Testis (tissue), 3 donors: ENCODE results near the gene GPR183. TPM values are rescaled to one million over a fixed set of nuclear protein-coding genes. Genes with fewer than 3 reads are reported as not detected.

Experiments
- DNase-seq: peaks from one replicate; pipeline ENCODE4 v3.0.0-alpha.2; 2019
- H3K27ac ChIP-seq, 2 donors: fragments of 200-600 bp; sonication (generic); one replicate each; pipeline ENCODE4 v1.5.1; 2019
- H3K27me3 ChIP-seq: fragments of 200-600 bp; sonication (generic); one replicate; pipeline ENCODE4 v1.5.1; 2019
- H3K36me3 ChIP-seq: fragments of 200-600 bp; sonication (generic); one replicate; pipeline ENCODE4 v1.5.1; 2017; ENCODE audit warnings: low read depth; ENCODE audit errors: missing control alignments
- H3K4me1 ChIP-seq: fragments of 200-600 bp; sonication (generic); one replicate; pipeline ENCODE4 v1.5.1; 2019
- H3K4me3 ChIP-seq, 2 donors: fragments of 200-600 bp; sonication (generic); one replicate each; pipeline ENCODE4 v1.5.1; 2017 to 2019
- H3K9me3 ChIP-seq: fragments of 200-600 bp; sonication (generic); one replicate; pipeline ENCODE4 v1.5.1; 2017
- CTCF ChIP-seq, 3 experiments: fragments of 450-650 bp in 2 of 3; fragments of 200-600 bp in 1 of 3; sonication (generic) in 1 of 3; IDR thresholded peaks; one replicate each; pipeline ENCODE4 v1.5.1; 2016 to 2019; ENCODE audit warnings: antibody characterized with exemption in 3 of 3, mild to moderate bottlenecking in 2 of 3, moderate library complexity in 1 of 3
- POLR2A ChIP-seq: fragments of 450-650 bp; IDR thresholded peaks from one replicate; pipeline ENCODE4 v1.6.1; 2017; ENCODE audit warnings: antibody characterized with exemption, mild to moderate bottlenecking, moderate library complexity
- WGBS, 2 donors: methylation state at CpG; one replicate each; pipeline ENCODE4 v1.1.5; 2018; 5-methylcytosine and 5-hydroxymethylcytosine counted together
- intact Hi-C: fragments of 100-400 bp; cut with DNase I; formaldehyde crosslinking; loops from one replicate; pipeline ENCODE4 v1.15.1; 2023; ENCODE audit warnings: low total_unique reads
- polyA plus RNA-seq: library from polyadenylated mRNA; stranded (reverse); fragments of 350-450 nt; fragmentation: Illumina TruSeq; extraction: RNeasy Lipid Tissue Mini Kit (QIAGEN cat#74804); gene quantifications from one replicate; pipeline ENCODE4 v1.2.3, GENCODE V29; 2014; ENCODE audit warnings: low read depth, low replicate concordance; ENCODE audit not compliant: insufficient read depth
- total RNA-seq, 2 donors: library from RNA; depleted of rRNA; stranded (reverse); fragments of >200 nt; gene quantifications; one replicate each; pipeline ENCODE4 v1.2.3, GENCODE V29; 2016

Gene GPR183
- total and polyA plus RNA-seq, 3 donors from 2014 or later: 0.39 to 6.9 (median 2.3) TPM

- TF ChIP-seq CTCF (IDR thresholded peaks at IDR 0.05): no peak
- DNase-seq: no peak
- no peaks in the 10 kb centered on the region for H3K9me3 ChIP-seq
- no peak overlapping the region for H3K27ac ChIP-seq
- H3K4me3 ChIP-seq: no peak overlapping the region
- H3K36me3 ChIP-seq: no peaks in the 10 kb centered on the region
- peaks cover 14% of the 10 kb centered on the region for H3K4me1 ChIP-seq
- H3K27me3 ChIP-seq: no peaks in the 10 kb centered on the region
- intact Hi-C loops: no loop called here
- 84 to 98% methylated on average over 4 of the region's 4 CpGs for WGBS, 2 donors
Observed at GRCh38 chr13:99277629-99278028, 29.6 kb downstream of the GPR183 start.

GRCh38 chr13:99276706-99277105 lies 30.5 kb downstream of the GPR183 start:
- H3K4me3 ChIP-seq: no peak overlapping the region
- H3K36me3 ChIP-seq: no peaks in the 10 kb centered on the region
- WGBS, 2 donors: 92 to 100% methylated on average over 1 to 2 of the region's 2 CpGs
- H3K9me3 ChIP-seq: no peaks in the 10 kb centered on the region
- intact Hi-C loops: no loop called here
- H3K4me1 ChIP-seq: peaks cover 5% of the 10 kb centered on the region
- H3K27ac ChIP-seq: no peak overlapping the region
- DNase-seq: no peak
- H3K27me3 ChIP-seq: no peaks in the 10 kb centered on the region
- TF ChIP-seq POLR2A (no peak), CTCF (IDR thresholded peaks at IDR 0.05) (no peak)

GRCh38 chr13:99275093-99275469 lies 32.1 kb downstream of the GPR183 start:
- H3K4me1 ChIP-seq: no peaks in the 10 kb centered on the region
- no peak for TF ChIP-seq CTCF (IDR thresholded peaks at IDR 0.05)
- TF ChIP-seq POLR2A: no peak
- H3K36me3 ChIP-seq: no peaks in the 10 kb centered on the region
- no peaks in the 10 kb centered on the region for H3K9me3 ChIP-seq
- 50 to 67% methylated on average over 1 of the region's 1 CpG for WGBS, 2 donors
- intact Hi-C loops: no loop called here
- no peak for DNase-seq
- no peak overlapping the region for H3K4me3 ChIP-seq
- no peaks in the 10 kb centered on the region for H3K27me3 ChIP-seq
- no peak overlapping the region for H3K27ac ChIP-seq

- intact Hi-C loops: loop anchor here (5.0 kb wide), 2 partner anchors 96 to 164 kb away; no protein-coding TSS in a partner anchor
Observed at GRCh38 chr13:99273128-99273527, 34.1 kb downstream of the GPR183 start.

GRCh38 chr13:99272481-99272880 lies 34.7 kb downstream of the GPR183 start:
- H3K36me3 ChIP-seq: no peaks in the 10 kb centered on the region
- intact Hi-C loops: loop anchor here (5.0 kb wide), 2 partner anchors 95 to 165 kb away; no protein-coding TSS in a partner anchor
- H3K4me1 ChIP-seq: peaks cover 15% of the 10 kb centered on the region
- 95 to 97% methylated on average over 2 of the region's 2 CpGs for WGBS, 2 donors
- H3K27ac ChIP-seq: peak overlapping the region in 1 of 2 donors; percentile 4
- no peak for DNase-seq
- H3K27me3 ChIP-seq: no peaks in the 10 kb centered on the region
- H3K4me3 ChIP-seq: no peak overlapping the region
- TF ChIP-seq CTCF (IDR thresholded peaks at IDR 0.05) (no peak), POLR2A (no peak)
- no peaks in the 10 kb centered on the region for H3K9me3 ChIP-seq

More at GRCh38 chr13:99273128-99273527, 34.1 kb downstream of the GPR183 start:
- Histone ChIP-seq H3K4me3 (no peak overlapping the region), H3K27ac (peak overlapping the region in 1 of 2 donors; percentile 4), H3K36me3 (no peaks in the 10 kb centered on the region), H3K4me1 (peaks cover 11% of the 10 kb centered on the region), H3K27me3 (no peaks in the 10 kb centered on the region), H3K9me3 (no peaks in the 10 kb centered on the region)
- no peak for DNase-seq
- 83 to 85% methylated on average over 2 of the region's 2 CpGs for WGBS, 2 donors
- TF ChIP-seq POLR2A: no peak
